ENCODE data around the gene TRIM8. TPM values are rescaled to one million over a fixed set of nuclear protein-coding genes. Genes with fewer than 3 reads are reported as not detected.

TRIM8 gene
- total RNA-seq, 1 experiment from 2014 or later: 91.6 TPM

DNA sequence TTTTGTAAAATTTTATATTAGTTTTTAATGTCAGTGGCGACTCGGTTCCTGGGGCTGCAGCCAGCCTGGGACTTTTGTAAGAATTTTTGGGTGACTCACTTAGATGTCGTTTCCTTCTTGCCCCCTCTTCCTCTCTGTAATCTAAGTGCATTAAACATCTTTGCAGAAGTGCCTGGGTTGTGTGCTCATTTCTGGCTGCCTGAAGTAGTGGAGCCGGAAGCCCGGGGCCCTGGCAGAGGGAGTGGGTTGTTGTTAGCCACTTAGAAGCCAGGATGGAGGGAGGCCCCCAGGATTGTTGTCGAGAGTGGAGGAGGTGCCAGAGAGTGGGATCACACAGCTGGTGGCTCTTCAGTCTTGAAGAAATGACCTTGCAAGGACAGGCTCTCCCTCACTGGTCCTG, 11.0 kb upstream of the TRIM8 start (continued):
- TF ChIP-seq, protein P1, sequence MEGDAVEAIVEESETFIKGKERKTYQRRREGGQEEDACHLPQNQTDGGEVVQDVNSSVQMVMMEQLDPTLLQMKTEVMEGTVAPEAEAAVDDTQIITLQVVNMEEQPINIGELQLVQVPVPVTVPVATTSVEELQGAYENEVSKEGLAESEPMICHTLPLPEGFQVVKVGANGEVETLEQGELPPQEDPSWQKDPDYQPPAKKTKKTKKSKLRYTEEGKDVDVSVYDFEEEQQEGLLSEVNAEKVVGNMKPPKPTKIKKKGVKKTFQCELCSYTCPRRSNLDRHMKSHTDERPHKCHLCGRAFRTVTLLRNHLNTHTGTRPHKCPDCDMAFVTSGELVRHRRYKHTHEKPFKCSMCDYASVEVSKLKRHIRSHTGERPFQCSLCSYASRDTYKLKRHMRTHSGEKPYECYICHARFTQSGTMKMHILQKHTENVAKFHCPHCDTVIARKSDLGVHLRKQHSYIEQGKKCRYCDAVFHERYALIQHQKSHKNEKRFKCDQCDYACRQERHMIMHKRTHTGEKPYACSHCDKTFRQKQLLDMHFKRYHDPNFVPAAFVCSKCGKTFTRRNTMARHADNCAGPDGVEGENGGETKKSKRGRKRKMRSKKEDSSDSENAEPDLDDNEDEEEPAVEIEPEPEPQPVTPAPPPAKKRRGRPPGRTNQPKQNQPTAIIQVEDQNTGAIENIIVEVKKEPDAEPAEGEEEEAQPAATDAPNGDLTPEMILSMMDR (IDR thresholded peaks at IDR 0.05 in 2 of 3, conservative IDR thresholded peaks at IDR 0.05 in 1 of 3; ENCODE audit: borderline replicate concordance in 1 of 3, insufficient read depth in 1 of 3, low read depth in 2 of 3, low read length in 2 of 3): no peak
- TF ChIP-seq POLR2AphosphoS5 (IDR thresholded peaks at IDR 0.05; ENCODE audit: low read depth, low read length): no peak
- no peak for TF ChIP-seq CBX3 (IDR thresholded peaks at IDR 0.05; ENCODE audit: low read depth)
- no peak for TF ChIP-seq CEBPB (IDR thresholded peaks at IDR 0.05; ENCODE audit: low read depth)
- TF ChIP-seq EGR1 (IDR thresholded peaks at IDR 0.05; ENCODE audit: low read depth): no peak
- no peak for TF ChIP-seq TCF7L2 (IDR thresholded peaks at IDR 0.05; ENCODE audit: borderline replicate concordance, extremely low read depth, insufficient read depth, insufficient read length)
- TF ChIP-seq, protein P2, sequence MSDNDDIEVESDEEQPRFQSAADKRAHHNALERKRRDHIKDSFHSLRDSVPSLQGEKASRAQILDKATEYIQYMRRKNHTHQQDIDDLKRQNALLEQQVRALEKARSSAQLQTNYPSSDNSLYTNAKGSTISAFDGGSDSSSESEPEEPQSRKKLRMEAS (IDR thresholded peaks at IDR 0.05): no peak
- no peak for TF ChIP-seq ZNF274 (IDR thresholded peaks at IDR 0.05; ENCODE audit: low read depth, low read length)
- TF ChIP-seq, protein P3, sequence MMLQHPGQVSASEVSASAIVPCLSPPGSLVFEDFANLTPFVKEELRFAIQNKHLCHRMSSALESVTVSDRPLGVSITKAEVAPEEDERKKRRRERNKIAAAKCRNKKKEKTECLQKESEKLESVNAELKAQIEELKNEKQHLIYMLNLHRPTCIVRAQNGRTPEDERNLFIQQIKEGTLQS (IDR thresholded peaks at IDR 0.05): no peak

DNA sequence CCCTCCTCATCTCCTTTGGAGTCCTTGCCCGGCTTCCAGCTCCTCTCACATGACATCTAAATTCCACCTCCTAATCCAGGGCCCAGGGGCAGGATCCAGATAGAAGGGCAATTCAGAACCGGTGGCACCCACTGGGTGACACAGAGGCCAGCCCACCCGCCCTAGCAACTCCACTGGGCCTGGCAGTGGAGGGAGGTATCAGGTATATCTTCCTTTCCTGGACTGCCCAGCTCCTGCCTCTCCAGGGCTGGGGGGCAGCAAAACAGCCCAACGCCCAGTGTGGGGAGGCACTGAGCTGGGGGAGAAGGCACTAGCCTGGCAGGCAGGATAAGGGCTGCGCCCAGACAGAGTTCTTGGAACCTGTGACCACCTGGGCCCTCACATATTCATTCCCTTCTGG, 10.4 kb upstream of the TRIM8 start:
- Histone ChIP-seq H3K4me1 (ENCODE audit: control insufficient read depth in 1 of 2, insufficient read depth in 2 of 2, low read length in 2 of 2) (peaks cover 47 to 74% of the 10 kb centered on the region in 2 experiments), H3K36me3 (ENCODE audit: control insufficient read depth in 1 of 2, insufficient read depth in 2 of 2, low read length in 2 of 2) (no peaks in the 10 kb centered on the region), H3K4me3 (replicated peaks in 1 of 2; ENCODE audit: low read depth in 1 of 2, low read length in 2 of 2) (no peak overlapping the region), H3K9me3 (ENCODE audit: control insufficient read depth in 1 of 2, insufficient read depth in 1 of 2, low read depth in 1 of 2, low read length in 2 of 2) (no peaks in the 10 kb centered on the region), H4K20me1 (ENCODE audit: insufficient read depth) (no peaks in the 10 kb centered on the region), H3K27me3 (ENCODE audit: insufficient read depth, low read length) (no peaks in the 10 kb centered on the region), H3K79me2 (ENCODE audit: insufficient read depth, low read length) (no peaks in the 10 kb centered on the region), H3K4me2 (ENCODE audit: low read length) (peak overlapping the region; percentile 61), H3K27ac (ENCODE audit: low read depth, low read length) (no peak overlapping the region; the same call in 1 of the 2 replicates), H3K9me2 (ENCODE audit: insufficient read depth) (no peaks in the 10 kb centered on the region), H3K9ac (ENCODE audit: low read length) (peak overlapping the region; percentile 27), H2AFZ (ENCODE audit: low read depth, low read length, poor library complexity, severe bottlenecking) (no peak overlapping the region)
- ATAC-seq: no peak
- no peak for DNase-seq (ENCODE audit: low read depth, low spot score)
- CTCF ChIA-PET: no interaction called here
- RAD21 ChIA-PET (ENCODE audit: low non-redundant PET in 1 of 2, low total read pairs in 2 of 2, uncharacterized antibody in 2 of 2, unreplicated experiment in 2 of 2): no interaction called here
- POLR2A ChIA-PET: no interaction called here
- intact Hi-C loops (cut with micrococcal nuclease): no loop called here
- no TSS peak for BruUV-seq (replicated peaks)
- no peak for TF ChIP-seq ZFX (IDR thresholded peaks at IDR 0.05)
- no peak for TF ChIP-seq EZH2phosphoT487 (IDR thresholded peaks at IDR 0.05; ENCODE audit: borderline replicate concordance)
- no peak for TF ChIP-seq TCF7L2 (IDR thresholded peaks at IDR 0.05; ENCODE audit: borderline replicate concordance, extremely low read depth, insufficient read depth, insufficient read length)
- TF ChIP-seq ELF1 (IDR thresholded peaks at IDR 0.05; ENCODE audit: borderline replicate concordance, low read depth): no peak
- TF ChIP-seq SRF (IDR thresholded peaks at IDR 0.05; ENCODE audit: low read depth): no peak
- no peak for TF ChIP-seq ZNF274 (IDR thresholded peaks at IDR 0.05; ENCODE audit: low read depth, low read length)
- no peak for TF ChIP-seq JUND (IDR thresholded peaks at IDR 0.05)
- TF ChIP-seq, protein P4, sequence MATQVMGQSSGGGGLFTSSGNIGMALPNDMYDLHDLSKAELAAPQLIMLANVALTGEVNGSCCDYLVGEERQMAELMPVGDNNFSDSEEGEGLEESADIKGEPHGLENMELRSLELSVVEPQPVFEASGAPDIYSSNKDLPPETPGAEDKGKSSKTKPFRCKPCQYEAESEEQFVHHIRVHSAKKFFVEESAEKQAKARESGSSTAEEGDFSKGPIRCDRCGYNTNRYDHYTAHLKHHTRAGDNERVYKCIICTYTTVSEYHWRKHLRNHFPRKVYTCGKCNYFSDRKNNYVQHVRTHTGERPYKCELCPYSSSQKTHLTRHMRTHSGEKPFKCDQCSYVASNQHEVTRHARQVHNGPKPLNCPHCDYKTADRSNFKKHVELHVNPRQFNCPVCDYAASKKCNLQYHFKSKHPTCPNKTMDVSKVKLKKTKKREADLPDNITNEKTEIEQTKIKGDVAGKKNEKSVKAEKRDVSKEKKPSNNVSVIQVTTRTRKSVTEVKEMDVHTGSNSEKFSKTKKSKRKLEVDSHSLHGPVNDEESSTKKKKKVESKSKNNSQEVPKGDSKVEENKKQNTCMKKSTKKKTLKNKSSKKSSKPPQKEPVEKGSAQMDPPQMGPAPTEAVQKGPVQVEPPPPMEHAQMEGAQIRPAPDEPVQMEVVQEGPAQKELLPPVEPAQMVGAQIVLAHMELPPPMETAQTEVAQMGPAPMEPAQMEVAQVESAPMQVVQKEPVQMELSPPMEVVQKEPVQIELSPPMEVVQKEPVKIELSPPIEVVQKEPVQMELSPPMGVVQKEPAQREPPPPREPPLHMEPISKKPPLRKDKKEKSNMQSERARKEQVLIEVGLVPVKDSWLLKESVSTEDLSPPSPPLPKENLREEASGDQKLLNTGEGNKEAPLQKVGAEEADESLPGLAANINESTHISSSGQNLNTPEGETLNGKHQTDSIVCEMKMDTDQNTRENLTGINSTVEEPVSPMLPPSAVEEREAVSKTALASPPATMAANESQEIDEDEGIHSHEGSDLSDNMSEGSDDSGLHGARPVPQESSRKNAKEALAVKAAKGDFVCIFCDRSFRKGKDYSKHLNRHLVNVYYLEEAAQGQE (IDR thresholded peaks at IDR 0.05; ENCODE audit: low read depth): no peak
- TF ChIP-seq SIN3A (IDR thresholded peaks at IDR 0.05; ENCODE audit: low read depth): no peak
- TF ChIP-seq RAD21 (IDR thresholded peaks at IDR 0.05; ENCODE audit: low read depth): no peak
- TF ChIP-seq CBX3 (IDR thresholded peaks at IDR 0.05; ENCODE audit: low read depth): no peak
- no peak for TF ChIP-seq SP1 (IDR thresholded peaks at IDR 0.05; ENCODE audit: low read depth)
- TF ChIP-seq EZH2 (IDR thresholded peaks at IDR 0.05): no peak
- TF ChIP-seq POLR2A (IDR thresholded peaks at IDR 0.05; ENCODE audit: borderline replicate concordance, extremely low read depth, insufficient read depth, insufficient read length): no peak
- no peak for TF ChIP-seq YY1 (IDR thresholded peaks at IDR 0.05; ENCODE audit: extremely low read depth, insufficient replicate concordance, low read depth, low read length)
- no peak for TF ChIP-seq FOSL1 (IDR thresholded peaks at IDR 0.05; ENCODE audit: low read depth)
